ENCODE results near the gene NDRG3.

- TF ChIP-seq CTCF (IDR thresholded peaks at IDR 0.05) (no peak), POLR2A (IDR thresholded peaks at IDR 0.05) (no peak)
Measured at GRCh38 chr20:36760647-36761046, 14.8 kb upstream of the NDRG3 start.
